HG02885 (cell line): ENCODE results near the gene DDHD1.
"Not testable (repeated sequence)": the region's sequence is repeated elsewhere in the genome, so short reads cannot be mapped to it uniquely, and the experiment has no call there.

Source experiments
- ATAC-seq: cut with Tn5 transposase; IDR thresholded peaks from one replicate; pipeline ENCODE4 v1.9.1; 2021; ENCODE audit warnings: mild to moderate bottlenecking; ENCODE audit not compliant: unreplicated experiment, poor library complexity

DDHD1 gene

DNA sequence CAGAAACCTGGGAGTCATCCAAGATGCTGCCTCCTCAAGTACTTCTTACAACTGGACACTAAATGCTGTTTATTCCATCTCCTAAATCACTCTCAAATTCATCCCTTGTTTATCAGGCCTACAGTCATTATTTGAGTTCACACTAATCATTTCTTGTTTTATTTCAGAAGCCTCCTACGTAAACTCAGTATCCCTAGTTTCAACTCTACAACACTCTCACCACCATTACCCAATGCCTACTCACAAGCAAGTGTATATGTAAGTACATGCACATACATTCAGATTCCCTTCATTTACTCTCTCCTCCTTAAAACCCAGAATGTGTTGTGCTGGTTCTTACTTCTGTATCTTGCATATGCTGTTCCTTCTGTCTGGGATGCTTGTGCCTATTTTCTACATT, 43.0 kb downstream of the DDHD1 start:
- ATAC-seq: no peak

DNA sequence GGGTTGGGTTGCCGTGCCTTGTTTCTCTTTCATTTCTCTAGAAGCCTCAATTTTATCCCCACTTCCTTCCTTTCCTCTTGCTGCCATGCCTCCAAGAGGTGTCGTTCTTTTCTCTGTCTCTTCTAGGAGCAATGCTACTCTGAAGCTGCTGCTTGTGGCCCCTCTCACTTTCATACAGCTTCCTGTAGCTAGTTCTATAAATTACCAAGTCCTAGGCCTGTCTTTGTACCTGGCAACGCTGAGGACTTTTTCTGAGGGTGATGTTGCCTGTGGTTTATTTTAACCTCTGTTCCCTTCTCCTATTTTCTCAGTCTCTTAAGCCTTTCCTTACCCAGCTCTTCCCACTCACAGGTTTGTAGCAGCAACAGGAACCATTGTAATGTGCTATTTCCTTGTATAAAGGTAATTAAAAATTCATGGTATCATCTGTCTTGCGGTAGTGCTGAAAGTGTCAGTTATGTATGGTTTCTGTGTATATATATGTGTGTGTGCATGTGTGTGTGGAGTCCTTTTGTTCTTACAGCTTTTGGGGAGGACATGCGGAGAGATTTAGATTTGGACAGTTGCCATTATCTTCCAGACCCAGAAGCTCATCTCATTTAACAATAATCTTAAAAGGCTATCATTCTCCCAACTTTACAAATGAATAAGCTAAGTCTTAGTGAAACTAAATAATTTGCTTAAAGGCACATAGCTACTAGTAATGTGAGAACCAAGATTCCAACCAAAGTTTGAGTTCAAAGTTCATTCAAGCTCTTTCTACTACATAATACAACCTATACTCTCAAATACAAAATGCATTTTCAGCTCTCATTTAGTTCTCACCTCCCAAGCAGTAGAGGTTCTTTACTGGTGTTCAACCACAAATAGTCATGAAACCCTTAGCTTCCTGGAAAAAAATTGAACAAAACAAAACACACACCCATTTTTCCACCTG, 43.8 kb downstream of the DDHD1 start:
- ATAC-seq: peak; percentile 87

DNA sequence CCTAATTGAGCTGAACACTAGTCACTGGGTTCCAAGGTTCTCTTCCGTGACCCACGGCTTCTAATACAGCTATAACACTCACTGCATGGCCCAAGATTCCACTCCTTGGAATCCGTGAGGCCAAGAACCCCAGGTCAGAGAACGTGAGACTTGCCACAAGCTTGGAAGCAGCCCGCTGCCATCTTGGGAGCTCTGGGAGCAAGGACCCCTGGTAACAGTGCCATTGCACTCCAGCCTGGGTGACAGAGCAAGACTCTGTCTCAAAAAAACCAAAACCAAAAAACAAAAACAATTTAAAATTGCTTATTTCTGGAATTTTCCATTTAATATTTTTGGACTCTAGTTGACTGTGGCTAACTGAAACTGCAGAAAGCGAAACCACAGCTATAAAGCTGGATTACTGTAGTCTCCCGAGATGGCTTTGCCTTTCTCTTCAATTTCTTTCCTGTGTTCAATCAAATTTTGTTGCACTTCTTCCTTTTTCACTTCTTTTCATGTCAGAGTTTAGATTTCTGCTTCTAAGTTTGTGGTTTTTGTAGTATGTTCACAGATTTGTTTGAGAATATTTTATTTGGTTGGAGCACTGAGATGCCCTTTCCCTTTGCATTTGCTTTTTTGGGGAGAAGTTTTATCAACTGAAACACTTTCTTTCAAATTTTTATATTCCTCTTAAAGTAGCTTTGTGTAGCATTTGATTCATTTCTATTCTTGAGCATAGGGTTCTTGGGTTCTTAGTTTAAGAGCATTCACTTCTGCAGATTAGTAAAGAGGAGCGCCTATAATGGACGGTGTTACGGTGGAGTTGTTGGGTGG, 44.6 kb downstream of the DDHD1 start:
- no peak for ATAC-seq

DNA sequence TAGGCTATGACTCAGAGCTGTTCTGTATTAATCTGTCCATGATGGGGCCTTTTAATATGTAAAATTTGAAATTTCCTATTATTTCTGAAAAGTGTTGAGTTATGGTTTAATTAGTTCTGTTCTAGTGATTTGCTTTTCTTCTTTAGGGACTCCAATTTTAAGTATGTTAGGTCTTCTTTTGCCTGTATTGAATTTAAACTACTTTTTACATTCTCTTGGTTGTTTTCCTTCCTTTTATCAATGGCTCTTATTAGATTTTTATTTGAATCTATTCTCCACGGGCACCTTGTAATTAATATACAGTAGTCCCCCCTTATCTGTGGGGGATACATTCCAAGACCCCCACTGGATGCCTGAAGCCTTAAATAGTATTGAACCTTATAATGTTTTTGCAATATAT, 46.4 kb downstream of the DDHD1 start:
- ATAC-seq: no peak

DNA sequence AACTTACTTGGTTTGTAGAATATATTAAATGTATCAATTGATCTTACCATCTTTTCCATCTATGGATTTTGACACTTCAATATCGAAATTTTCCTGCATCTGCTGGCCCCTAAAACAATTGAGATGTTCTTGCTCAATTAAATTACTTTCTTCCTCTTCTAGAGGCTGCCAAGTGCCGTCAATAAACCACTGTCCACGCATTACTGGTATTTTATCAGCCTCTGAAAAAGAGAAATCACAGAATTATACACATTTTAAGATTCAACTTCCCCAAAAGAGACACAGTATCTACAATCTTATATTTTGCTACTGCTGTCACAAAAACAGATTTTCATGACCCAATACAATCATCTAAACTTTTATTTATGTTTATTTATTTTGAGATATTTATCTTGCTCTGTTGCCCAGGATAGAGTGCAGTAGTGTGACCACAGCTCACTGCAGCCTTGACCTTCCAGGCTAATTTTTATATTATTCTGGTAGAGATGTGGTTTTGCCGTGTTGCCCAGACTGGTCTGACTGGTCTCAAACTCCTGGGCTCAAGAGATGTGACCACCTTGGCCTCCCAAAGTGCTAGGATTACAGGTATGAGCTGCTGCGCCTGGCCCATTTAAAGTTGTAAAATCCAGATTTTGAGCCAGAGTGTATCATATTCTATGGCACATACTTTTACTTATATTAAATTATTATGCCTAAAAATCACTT, 49.3 kb downstream of the DDHD1 start:
- no peak for ATAC-seq

DNA sequence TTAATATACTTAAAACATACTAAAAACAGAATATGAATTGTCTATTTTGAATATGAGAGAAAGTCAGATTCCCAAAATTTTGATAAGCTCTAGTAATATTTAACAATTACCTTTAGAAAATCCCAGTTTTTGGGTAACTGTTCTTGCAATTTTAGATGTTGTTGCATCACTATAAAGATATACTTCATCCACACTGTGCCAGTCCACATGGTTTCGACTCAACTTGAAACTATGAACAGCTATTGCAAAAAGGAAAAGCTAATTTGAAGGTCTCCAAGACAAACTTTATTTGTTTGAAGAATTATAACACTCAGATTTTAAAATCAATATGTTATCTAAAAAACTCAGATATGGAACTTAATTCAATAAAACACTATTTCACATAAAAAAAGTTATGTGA, 59.9 kb downstream of the DDHD1 start:
- no peak for ATAC-seq

DNA sequence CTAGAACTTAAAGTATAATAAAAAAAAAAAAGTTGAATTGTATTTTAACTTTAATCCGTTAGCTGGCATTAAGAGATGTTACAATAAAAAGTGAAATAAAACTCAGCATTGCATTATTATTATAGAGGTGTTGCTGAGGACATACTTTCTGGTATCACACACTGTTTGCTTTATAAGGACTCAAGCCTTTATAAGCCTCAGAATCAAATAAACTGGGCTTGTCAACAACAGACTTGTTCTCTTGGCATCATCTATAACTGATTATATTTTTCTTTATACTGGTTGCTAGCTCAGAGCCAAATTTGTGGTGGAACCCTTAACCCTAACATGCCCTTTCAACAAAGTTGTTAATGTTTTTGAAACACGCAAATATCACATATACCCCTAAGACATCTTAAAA, 62.3 kb downstream of the DDHD1 start:
- no peak for ATAC-seq

DNA sequence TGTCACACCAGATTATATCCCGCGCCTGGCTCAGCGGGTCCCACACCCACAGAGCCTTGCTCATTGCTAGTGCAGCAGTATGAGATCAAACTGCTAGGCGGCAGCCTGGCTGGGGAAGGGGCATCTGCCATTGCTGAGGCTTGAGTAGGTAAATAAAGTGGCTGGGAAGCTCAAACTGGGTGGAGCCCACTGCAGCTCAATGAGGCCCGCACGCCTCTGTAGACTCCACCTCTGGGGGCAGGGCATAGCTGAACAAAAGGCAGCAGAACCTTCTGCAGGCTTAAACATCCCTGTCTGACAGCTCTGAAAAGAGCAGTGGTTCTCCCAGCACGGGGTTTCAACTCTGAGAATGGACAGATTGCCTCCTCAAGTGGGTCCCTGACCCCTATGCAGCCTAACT, 68.2 kb downstream of the DDHD1 start:
- ATAC-seq: not testable (repeated sequence)

DNA sequence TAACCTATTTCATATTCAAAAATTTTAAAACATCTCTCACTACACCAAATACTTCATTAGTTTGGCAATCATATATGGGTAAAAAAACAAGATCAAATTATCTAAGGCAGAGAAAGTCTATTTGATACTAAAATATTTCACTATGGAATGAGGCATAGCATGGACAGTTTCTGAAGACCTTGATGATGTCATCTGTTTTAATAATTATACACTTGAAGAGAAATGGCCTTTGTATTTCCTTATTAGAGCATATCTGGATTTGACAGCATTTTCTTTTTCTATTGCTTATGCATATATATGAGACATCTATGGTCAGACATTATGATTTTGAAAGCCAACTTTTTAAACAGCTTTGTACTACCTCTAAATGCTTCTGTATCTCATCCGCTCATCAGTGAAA, 88.6 kb downstream of the DDHD1 start:
- ATAC-seq: no peak

DNA sequence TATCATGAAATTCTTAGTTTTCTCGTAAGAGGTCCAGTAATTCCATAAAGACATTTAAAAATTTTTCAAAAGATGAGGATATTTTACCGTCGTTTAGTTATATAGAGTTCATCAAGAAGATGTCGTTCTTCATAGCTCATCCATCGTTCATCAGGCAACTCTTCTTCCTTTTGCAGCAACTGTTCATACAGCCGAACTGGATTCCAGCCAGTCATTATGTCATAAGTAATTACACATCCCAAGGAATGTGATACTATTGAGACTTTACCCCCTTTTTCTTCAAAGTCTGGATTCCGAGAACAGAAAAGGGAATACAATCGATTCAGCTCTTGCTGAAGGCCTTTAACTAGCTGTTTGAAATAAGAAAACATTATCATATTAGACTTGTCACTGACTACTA, 90.3 kb downstream of the DDHD1 start:
- ATAC-seq: no peak

DNA sequence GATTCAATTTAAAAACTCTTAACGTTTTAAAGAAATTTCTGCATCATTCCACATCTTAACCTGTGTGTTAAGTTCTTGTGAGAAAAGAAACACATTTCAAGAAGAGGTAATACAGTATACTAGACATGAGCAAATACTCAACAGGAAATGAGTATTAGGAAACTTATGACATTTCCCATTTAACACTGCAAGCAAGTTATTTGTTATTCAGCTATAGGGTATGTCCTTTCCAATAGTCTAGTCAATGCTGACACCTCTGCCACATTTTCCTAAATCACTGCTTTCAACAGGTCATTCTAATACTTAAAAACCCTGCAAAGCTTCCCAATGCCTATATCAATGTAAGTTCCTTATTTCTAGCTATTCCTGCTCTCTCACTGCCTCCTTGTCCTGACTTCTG, 93.1 kb downstream of the DDHD1 start:
- no peak for ATAC-seq

DNA sequence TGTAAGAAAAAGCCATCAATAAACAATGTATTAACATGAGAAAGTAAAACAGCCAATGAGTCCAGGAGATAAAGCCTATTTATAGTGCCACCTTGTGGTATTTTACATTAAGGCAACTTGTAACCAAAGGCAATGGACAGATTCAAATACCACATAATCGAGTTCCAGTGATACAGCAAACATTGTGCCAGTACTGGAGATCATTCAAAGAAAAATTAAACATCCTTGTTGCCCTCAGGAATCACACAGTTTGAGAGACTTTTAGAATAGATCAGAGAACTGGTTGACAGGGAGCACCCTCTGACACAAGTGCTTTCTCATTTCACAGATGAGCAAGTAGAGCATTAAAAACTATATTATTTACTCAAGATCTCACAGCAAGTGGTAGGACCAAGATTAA, 98.1 kb downstream of the DDHD1 start:
- ATAC-seq: peak; percentile 52

DNA sequence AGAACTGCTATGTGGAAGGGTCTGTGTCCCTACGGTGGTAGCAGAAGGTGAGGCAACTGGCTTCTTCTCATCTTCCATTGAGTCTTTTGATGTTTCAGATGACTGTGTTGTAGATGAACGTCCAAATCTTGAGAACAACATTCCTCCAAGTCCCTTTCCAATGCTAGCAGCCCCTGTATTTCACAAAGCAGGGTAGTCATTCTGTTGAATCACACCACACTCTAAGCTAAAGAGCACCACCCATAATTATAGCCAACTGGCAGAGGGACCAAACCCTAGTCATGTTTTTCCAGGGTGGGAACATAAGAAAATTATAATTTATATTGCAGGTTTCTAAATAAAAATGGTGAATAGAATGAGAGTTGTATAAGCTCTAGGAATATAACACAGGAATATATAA, 98.7 kb downstream of the DDHD1 start:
- ATAC-seq: no peak

DNA sequence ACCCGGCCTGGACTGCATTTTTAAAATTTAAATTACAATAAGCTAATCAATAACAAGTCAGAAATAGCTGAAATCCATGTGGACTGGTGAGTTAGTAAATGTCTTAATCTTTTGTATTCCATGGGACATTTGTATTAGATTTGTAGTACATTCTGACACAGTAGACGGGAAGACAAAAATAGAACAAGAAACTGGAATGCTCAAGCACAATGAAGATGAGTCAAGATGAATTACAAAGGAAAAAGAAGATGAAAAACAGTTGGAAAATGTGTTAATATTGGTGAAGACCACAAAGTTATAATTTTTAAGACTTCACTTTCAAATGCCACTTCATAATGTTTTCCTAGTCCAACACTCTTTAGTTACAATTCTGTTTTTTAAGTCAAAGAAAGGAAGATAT, 104.5 kb downstream of the DDHD1 start:
- no peak for ATAC-seq

DNA sequence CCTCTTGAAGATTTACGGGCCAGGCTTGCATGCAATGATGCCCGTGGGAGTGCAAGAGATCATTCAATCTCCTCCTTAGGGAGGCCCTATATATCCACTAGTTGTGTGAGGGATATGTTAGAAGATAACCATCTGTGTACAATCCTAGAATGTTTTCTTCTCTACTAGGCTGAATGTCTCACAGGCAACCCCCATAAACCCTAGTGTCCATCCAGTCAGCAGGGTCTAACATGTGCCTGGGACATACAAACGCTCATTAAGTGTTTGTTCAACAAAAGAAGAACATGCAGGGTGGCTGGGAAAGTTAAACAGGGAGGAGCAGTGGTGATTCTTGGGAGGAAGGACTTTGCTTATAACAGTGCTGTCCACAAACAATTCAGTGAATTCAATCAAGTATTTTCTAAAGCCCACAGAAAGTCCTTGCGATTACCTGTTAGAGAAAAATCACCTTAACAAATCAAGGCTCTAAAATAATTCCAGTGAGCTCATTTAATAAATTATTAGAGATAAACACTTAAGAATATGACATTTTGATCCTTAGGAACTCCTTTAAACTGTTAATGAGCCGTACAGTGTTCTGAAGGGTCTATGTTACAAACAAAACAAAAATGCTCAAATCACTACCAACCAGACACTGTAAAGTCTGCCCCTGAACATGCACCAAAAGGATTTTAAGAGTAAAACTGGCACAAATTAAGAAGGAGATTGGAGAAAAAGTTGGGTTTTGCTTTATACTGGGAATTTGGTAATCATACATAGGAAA, 105.6 kb downstream of the DDHD1 start:
- ATAC-seq: no peak

DNA sequence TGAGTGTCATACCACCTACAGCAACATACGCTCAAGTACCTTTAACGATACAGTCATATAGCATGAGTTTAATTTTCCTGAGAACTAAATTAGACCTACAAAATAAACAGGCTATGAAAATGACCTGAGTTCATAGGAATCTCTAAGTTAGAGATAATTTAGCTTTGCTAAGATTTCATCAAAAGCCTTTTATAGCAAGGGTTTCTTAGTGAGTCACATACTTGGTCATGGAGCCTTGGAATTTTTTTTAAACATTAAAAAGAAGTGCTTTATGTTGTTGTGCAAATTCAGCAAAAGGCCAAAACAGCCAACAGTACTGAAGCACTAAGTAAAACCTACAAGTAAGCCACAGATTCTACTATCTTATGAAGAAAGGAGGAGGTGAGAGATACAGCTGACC, 108.6 kb downstream of the DDHD1 start:
- ATAC-seq: no peak

DNA sequence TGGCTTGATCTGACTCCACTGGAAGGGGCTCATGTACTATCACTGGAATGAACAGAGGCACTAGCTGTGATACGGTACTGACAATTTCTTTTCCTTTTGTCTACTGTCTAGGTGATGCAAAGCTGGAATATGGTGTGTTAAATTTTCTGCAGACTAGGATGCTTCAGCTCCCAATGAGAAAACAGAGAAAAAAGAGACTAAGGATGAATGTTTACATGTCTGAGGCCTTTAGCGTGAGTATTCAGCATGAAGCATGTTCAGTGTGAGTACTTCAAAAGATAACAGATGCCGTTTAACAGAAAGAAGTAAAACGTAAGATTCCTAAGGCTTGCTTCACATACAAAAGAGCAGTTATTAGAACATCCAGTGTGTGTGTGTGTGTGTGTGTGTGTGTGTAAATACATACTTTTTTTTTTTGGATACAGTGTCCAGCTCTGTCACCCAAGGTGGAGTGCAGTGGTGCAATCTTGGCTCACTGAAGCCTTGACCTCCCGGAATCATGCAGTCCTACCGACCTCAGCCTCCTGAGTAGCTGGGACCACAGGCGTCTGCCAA, 110.0 kb downstream of the DDHD1 start:
- no peak for ATAC-seq

DNA sequence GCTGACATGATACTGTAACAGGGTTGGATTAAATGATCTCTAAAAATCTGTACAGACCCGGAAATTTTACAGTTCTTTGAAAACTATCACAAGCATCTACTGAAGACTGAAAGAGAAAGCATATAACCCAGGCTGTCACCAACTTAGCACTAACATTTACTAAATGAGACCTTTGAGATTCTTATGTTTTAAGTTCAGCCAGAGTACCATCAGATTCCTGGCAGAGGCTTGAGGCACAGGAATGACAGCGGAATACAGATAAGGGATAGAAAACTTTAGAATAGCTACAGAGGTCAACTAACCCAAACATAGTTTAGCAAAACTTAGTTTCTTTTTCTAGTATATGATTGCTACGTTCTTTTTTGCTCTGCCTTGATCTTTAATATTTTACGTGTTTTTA, 110.6 kb downstream of the DDHD1 start:
- ATAC-seq: no peak

DNA sequence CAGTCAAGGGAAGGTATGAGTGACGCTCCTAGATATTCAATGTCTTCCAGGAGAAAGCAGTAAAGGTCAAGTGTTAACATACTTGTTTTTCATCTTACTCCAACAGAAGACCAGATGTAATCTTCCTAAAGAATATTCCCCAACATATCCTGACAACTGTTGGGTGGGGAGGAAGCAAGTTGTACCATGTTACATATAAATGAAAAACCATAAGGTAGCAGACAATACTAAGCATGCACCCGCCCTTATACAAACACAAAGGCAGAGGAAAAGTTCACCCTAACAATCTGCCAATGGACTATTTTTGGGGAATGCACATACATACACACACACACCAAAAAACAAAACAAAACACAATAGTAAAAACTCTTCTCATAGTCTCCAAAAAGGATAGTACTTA, 112.1 kb downstream of the DDHD1 start:
- ATAC-seq: no peak

DNA sequence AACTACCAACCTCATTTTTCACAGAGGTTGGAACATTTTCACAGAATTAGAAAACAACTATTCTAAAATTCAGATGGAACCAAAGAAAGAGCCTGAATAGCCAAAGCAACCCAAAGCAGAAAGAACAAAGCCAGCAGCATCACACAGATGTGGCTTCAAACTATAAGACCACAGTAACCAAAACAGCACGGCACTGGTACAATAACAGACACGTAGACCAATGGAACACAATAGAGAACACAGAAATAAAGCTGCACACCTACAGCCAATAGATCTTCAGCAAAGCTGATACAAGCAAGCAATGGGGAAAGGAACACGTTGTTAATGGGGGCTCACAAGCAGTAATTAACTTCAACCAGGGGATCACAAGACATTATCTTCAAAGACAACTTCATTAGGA, 114.5 kb downstream of the DDHD1 start:
- ATAC-seq: no peak
